Medulla oblongata (tissue), 1 donor: Measurements from ENCODE around the gene RIT2.
"Not testable (repeated sequence)": the region's sequence is repeated elsewhere in the genome, so short reads cannot be mapped to it uniquely, and the experiment has no call there.

Source experiments
- DNase-seq: peaks from one replicate; pipeline ENCODE4 v3.0.0-alpha.2; 2015; ENCODE audit errors: extremely low spot score

Gene RIT2

DNA sequence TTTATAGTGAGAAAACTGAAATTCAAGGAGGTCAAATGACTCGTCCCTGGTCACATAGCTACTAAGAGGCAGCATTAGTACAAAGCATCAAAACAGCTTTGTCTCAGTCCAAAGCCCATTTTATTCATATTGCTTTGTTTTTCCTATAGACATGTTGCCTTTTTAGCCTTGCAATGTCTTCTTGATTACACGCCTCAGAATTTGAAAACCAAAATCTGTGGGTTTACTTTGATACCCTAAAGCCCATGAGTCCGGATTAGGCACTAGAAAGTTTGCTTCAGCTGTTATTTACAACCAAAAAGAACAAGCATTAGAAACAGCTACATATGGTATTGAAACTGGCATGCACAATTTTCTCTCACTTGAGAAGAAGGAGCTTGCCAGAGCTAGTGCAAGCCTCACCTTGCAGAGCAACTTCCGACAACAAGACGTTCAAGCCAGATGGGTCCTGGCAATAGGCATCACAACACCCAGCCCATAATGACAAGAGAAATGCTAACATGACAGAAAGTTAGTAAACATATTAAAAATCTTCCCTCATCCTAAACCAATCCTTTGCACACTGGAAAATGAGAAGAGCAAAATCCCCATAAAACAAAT, 276.8 kb downstream of the RIT2 start:
- no peak for DNase-seq

DNA sequence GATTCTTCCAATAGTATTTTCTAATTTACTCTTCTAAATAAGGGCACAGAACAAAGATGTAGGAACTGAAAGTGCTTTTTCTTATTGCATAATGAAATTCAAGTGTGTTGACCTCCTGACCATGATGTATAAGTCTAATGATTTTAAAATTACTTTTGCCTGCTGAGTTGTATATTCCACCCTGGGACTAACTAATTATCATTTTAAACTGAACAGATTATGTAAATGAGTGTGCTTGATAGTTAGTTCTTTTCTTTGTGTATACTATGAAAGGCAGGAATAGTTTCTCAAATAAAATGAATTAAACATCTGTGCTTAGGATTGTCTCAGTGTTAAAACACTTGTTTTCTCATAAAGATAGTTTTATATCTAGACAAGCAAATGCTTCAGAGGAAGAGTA, 284.5 kb downstream of the RIT2 start:
- DNase-seq: no peak

DNA sequence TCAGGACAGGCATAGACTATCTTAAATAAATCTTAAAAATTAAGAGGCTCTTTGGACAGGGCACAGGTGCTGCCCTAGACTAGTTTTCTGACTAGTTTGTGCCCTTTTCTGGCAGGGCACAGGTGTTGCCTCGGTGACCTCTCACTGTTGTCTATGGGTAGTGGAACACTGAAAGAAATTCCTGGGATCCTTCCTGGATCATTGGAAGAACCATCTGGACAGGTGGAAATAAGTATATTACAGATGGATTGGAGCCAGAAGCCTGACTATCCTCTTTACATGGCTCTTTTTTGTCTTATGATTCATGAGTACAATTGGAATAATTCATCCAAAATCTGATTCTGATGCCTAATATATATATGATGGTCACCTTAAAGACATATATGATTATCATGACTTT, 286.6 kb downstream of the RIT2 start:
- DNase-seq: no peak

DNA sequence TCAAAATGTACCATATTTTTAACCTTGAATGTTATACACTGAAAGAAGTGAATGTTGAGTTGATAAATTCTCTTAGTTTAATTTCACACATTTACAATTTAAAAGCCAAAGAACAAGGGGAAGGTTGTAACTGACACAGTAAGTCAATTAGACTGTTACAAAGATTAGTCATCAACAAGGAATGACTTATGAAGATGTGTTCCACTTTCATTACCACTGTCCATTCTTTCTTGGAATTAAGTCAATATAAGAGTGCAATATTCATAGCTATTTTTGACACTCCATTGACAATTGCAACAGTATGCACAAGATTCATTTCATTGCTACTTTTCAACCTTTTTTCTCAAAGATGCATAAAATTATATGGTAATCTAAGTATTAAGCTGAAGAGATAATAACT, 291.3 kb downstream of the RIT2 start:
- no peak for DNase-seq

DNA sequence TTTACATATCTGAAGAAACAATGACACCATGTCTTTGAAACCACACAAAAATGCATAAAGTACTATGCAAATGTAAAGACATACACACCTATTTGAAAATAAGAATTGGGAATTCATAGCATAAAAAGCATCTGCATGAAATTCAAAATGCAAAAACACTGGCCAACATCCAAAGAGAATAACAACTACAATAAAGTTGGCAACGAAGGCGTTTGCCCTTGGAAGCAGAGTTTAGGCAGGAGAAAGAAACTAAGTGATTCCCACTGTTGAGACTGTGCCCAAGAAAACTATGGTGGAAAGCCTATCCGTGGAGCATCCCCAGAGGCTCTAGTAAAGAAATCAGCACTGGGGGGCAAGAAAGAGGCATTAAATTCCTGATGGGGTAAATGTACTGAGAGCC, 292.8 kb downstream of the RIT2 start:
- no peak for DNase-seq

DNA sequence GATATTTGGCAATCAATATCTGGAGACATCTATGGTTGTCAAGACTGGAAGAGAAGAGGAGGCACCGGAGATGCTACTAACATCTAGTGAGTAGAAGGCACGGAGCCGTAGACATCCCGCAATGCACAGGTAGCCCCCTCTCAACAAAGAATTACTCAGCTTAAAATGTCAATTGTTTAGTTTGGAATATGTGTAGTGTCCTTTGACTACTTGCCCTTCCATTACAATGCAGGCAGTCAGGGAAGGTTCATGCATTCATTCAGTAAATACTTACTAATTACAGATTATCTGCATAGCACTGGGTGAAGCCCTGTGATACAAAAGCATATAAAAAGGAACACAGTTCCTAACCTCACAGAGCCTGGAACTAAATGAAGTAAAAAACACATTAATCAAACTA, 294.0 kb downstream of the RIT2 start:
- DNase-seq: no peak

DNA sequence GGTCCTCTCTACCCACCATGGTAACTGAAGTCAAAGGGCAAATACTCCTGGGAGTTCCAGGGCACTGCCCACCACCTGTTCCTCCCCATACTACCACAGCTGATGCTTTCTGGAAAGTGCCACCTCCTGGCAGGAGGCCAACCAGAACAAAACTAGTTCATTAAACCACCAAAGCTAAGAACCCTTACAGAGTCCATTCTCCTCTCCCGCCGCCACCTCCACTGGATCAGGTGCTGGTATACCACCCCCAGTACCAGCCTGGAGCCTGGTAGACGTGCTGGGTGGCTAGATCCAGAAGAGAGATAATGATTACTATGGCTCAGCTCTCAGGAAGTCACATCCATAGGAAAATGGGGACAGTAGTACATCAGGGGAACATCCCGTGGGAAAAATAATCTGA, 300.9 kb downstream of the RIT2 start:
- no peak for DNase-seq

DNA sequence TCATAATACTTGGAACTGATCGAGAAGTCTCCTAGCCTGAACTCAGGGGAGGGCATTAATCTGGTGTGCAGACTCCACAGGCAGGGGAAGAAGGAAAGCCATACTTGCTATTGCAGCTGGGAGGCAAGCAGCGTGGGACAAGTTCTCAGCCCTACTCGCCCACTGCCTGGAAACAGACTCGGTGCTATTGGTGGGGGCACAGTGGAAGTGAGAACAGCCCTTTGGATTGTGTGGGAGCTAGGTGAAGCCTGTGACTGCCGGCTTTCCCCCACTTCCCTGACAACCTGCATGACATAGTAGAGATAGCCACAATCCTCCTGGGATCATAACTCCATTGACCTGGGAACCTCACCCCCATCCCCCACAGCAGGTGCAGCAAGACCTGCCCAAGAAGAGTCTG, 301.3 kb downstream of the RIT2 start:
- DNase-seq: no peak

DNA sequence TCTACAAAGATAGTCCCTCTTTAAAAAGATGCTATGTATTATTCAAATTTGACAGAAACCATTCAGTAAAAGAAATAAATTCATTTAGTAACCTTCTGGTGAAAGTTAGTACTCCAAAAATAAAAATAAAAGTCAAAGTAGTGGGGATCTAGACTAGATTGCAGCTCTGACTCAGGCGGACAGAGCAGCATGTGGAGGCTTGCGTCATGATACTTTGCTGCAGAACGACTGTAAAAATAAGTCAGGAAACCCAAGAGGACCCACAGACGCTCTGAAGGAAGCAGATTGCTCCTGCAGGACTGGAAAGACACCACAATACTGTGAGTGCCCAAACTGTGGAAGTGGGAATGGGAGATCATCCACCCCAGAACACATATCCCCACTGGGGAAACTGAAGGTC, 301.9 kb downstream of the RIT2 start:
- DNase-seq: no peak

DNA sequence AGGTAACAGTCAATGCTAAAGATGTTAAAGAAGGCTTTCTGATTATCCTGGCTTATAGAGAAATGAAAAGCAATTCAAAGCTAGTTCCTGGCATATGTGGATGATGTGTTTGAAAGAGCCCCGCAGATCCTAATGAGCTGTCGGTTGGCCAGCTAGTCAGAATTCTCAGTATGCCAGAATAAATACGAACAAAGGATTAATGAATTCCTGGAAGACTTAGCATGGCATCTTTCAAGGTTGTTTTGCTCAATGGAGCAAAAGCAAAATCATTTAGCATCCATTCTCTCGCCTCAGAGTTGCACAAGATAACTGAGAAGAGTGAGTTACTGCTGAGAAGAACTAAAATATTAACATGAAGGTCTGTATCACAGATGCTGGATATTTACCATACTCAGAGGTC, 307.6 kb downstream of the RIT2 start:
- peak; percentile 26 for DNase-seq

DNA sequence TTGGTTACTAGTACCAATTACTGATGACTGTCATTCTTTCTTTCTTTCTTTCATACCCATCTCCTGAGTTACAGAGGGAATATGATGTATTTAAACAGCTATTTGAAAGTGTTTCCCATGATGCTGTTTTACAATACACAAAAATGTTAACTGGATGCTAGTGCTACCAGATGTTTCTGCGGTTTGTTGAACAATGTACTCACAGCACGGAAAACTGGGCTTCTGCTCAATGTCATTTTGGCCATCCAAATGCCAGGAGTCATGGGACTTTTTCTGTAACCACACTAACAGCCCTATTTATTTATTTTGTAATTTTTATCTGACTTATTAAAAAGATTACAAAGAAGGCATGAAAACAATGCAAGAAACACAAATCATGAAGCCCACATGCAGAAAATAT, 313.8 kb downstream of the RIT2 start:
- no peak for DNase-seq

DNA sequence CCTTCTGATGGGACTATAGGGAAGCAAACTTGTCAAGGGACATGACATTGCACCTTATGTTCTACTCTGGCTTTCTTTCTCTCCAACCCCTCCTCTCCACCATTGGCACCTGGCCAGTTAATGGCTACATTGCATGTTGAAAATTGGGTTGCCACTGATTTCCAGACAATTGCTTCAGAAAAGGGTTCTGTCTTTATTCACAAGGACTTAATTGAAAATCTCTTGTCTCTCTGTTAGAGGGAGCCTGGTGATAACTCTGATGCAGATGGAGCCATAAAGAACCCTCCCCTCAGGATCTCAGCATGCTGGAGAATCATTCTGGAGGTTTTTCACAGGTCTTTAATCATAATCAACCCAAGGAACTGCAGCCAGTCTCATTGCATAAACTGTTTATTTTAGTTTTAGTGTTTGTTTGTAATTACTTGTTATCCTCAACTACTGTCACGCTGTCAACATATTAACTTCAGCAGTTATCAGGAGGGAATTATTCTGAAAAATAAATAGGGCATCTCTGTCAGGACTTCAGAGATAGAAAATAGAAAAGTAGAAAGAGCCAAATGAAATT, 316.8 kb downstream of the RIT2 start:
- no peak for DNase-seq

DNA sequence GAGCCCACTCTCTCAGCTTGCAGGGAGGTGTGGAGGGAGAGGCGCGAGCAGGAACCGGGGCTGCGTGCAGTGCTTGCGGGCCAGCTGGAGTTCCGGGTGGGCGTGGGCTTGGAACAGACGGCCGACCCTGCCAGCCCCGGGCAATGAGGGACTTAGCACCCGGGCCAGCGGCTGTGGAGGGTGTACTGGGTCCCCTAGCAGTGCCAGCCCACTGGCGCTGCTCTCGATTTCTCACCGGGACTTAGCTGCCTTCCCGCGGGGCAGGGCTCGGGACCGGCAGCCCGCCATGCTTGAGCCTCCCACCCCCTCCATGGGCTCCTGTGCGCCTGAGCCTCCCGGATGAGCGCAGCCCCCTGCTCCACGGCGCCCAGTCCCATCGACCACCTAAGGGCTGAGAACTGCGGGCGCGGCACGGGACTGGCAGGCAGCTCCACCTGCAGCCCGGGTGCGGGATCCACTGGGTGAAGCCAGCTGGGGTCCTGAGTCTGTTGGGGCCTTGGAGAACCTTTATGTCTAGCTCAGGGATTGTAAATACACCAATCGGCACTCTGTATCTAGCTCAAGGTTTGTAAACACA, 320.2 kb downstream of the RIT2 start:
- DNase-seq: not testable (repeated sequence)

DNA sequence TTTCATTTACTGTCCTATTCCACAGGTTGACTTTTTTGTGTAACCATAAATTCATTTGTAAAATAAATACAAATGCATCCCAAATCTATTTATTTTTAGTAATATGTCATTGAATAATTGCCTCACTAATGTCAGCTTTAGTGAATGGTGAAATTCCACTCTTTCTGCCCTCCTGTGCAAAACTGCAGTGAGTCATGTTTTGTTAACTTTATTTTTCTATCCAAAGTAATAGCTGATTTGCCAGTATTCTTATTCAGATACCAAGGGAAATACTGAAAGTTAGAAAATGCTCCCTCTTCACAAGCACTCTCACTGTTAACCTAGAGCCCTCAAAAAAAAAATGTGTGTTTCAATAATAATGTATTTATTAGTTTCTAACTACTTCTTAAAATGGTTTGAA, 322.8 kb downstream of the RIT2 start:
- no peak for DNase-seq

DNA sequence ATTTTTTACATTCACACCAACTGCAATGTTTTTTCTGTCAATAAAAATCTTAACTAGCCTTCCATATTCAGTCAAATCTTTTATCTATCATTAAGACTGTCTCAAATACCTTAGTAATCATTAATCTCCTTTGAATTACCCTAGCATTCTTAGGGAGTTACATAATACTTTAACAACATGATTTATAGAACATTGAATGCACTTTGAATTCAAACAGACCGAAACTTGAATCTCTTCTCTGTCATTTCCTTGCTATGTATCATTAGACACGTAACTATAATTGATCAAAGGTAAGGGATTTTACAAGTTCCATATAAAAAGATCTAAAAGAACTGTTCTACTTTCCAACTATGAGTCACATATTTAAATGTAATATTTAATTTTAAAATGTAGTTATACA, 330.9 kb downstream of the RIT2 start:
- DNase-seq: no peak

DNA sequence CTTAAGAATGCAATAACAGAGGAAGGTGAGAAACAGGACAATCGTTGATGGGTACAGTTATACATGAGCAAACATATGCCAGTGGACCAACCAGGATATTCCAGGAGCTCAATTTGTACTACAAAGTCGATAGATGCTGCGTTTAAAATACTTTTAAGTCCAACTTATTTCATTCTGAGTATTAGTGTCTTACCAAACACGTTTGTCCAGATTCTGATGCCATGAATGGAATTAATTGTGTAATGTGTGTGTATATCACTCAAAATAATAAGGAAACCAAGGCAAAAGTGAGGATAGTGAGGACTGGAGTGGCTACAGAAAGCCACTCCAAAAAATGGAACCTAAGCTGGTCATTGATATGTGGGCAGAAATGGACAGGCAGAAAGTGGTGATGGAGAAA, 332.6 kb downstream of the RIT2 start:
- no peak for DNase-seq

DNA sequence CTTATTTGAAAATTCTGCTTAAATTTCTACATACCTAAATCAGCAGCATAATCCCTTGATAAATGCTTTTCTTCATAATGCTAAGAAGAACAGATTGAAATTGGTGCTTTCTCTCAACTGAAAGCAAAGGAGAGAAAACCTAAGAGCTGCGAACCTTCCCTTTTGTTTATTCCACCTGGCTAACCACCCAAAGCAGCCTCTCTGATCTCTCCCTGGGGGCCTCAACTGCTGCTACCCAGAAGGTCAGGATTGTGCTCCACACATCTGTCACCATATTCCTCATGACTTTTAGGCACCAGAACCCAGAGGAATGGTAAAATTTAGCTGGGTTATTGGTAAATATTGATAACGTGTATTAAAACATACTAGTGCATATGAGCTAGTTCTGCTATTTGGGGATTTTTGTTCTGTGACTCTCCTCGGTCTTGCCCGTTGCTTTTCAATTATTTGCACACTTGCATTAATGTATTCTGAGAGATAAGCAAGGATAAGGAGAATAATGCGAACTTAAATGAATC, 334.1 kb downstream of the RIT2 start:
- DNase-seq: no peak

DNA sequence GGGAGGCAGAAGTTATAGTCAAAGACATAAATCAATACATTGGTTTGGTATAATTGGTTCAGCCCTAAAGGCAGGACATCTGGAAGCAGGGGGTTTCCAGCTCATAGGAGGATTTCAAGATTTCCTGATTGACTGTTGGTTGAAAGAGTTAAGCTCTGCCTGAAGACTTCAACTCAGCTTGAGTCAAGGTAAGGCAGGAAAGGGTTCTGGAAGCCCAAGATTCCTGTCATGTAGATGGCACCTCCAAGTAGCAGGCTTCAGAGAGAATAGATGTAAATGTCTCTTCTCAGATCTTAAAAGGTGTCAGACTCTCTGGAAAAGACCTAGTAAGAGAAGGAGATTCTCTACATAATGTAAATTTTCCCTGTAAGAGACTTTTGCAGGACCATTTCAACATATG, 335.3 kb downstream of the RIT2 start:
- no peak for DNase-seq

DNA sequence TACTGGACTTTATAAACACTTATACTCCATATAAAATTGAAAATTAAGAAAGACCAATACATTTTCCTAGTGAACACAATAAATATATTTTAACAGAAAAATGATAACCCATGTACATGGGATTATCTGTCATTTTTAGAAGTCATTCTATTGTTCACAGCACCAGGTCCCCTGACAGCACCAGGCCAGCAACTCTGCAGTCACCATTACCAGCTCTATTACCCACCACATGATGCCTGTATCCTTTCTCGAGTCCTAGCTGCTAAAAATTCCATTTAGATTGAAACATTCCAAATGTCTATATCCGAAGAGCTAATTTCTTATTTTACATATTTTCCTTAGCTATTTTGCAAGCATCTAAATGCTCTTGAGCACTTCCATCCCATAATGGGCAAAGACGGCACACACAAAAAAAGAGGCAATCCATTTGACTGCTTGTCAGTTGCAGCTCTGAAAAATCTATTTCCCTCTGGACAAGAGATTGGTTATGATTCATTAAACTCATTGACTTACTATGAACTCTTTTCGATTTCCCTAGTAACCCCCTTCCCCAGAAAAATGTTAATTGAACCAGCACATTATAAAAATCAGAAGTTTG, 336.9 kb downstream of the RIT2 start:
- no peak for DNase-seq

DNA sequence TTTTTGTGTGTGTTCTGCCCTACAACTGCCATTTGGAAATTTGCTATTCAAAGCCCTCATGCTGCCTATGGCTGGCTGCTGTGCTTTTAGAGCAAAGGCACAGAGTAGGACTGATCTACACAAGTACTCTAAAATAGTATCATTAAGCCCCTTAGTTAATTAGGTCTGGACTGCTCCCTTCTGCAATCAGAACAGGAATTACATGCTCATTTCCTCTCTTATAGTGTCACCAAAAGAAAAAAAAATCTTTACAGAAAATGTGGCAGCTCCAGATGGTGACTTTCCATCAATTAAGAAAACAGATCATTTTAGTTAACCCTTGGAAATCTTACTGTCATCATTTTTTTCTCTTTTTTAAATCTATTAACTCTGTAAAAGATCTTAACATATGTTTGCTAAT, 337.5 kb downstream of the RIT2 start:
- no peak for DNase-seq

DNA sequence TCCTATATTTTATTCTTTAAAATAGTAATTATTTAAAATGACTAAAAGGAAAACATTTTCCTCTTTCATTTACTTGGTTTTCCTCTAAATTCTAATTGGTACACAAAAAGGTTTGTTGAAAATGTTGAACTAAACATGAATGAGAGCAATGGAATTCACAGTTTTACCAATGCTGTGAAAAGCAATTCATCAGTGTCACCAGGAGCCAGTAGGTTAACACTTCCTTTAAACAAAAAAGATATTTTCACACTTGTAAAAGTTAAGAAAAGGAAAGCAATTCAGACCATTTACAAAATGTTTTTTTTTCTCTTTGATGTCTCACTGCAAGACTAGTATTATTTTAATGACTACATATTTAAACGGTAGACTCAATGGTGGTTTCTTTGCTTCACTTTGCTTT, 341.6 kb downstream of the RIT2 start:
- no peak for DNase-seq

DNA sequence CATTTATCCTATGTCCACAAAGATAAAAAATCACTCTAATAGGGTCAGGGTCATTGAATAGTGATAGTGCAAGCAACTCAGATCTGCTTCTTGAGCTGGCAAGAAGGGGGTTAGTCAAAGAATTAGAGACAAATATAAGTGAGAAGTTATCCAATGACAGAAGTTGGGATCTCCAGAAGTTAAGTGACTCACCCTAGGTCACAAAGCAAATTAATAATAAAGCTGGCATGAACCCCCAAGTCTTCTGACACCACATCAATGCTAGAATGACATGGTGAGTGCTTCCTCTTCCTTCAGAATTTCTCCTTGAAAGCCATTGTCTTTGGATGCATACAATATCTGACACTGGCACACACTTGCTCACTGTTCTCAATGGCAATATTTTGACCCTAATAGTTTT, 343.5 kb downstream of the RIT2 start:
- DNase-seq: no peak

DNA sequence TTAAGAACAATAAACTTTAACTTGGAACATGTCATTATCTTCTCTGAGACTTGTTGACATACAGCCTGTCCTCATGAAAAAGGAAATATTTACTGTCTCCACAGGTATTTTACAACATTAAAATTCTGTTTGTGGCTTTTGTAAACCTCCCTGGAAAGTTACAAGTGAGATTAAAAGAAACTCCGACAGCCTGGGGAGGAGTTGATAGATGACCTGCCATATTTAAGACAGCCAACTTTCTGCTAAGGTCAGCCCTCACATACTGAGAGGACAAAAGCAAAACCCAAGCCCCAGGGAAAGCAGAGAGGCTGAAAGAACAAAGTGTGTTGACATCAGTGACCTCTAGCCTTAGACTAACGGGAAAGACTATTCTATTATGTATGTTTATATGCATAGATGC, 350.2 kb downstream of the RIT2 start:
- no peak for DNase-seq
